IMR-90 (cell line): Measurements from ENCODE around the gene CES1. TPM values are rescaled to one million over a fixed set of nuclear protein-coding genes. Genes with fewer than 3 reads are reported as not detected.

ENCODE experiments used
- ATAC-seq: fragments of 200-7000 bp; cut with Tn5 transposase; 2 replicates; pipeline ENCODE4 v1.9.1; 2020; ENCODE audit warnings: low read depth, mild to moderate bottlenecking, moderate library complexity
- BruUV-seq: library from RNA; stranded (reverse); fragments of 400-500 nt; replicated peaks from 2 replicates; lab custom pipeline; 2021; lab: Mats Ljungman, UMichigan
- CTCF ChIA-PET: fragments of 300-600 bp; formaldehyde crosslinking; extraction: SDS; loops from one replicate; lab custom pipeline; 2021; ENCODE audit warnings: antibody characterized with exemption; lab: Yijun Ruan, JAX
- POLR2A ChIA-PET: fragments of 300-600 bp; sonication (Branson Sonifier 250); formaldehyde crosslinking; loops from one replicate; lab custom pipeline; 2022; ENCODE audit warnings: antibody characterized with exemption; ENCODE audit not compliant: unreplicated experiment; lab: Charles Lee
- DNase-seq: peaks from one replicate; pipeline ENCODE4 v3.0.0; 2013
- H2AFZ ChIP-seq: replicated peaks from 2 replicates; pipeline ENCODE3; 2013; ENCODE audit warnings: low read length, mild to moderate bottlenecking; ENCODE audit not compliant: poor library complexity
- H2AK5ac ChIP-seq: 2 replicates; pipeline ENCODE4 v1.6.1; 2013; ENCODE audit warnings: low read depth, low read length, inconsistent platforms
- H2AK9ac ChIP-seq: replicated peaks from 2 replicates; pipeline ENCODE3; 2013; ENCODE audit warnings: mild to moderate bottlenecking, low read depth, low read length, moderate library complexity; ENCODE audit not compliant: poor library complexity
- H2BK120ac ChIP-seq: 2 replicates; pipeline ENCODE4 v1.6.1; 2013; ENCODE audit warnings: low read depth, low read length, inconsistent platforms
- H2BK15ac ChIP-seq: 3 replicates; pipeline ENCODE4 v1.6.1; 2013; ENCODE audit warnings: low read depth, low read length, inconsistent platforms
- H2BK20ac ChIP-seq: 2 replicates; pipeline ENCODE4 v1.6.1; 2013; ENCODE audit warnings: low read depth, mild to moderate bottlenecking, inconsistent platforms, low read length, moderate library complexity
- H2BK5ac ChIP-seq: 2 replicates; pipeline ENCODE4 v1.6.1; 2013; ENCODE audit warnings: mild to moderate bottlenecking, low read depth, low read length, inconsistent platforms; ENCODE audit not compliant: poor library complexity, severe bottlenecking
- H3K14ac ChIP-seq: replicated peaks from 2 replicates; pipeline ENCODE4 v1.6.1; 2013; ENCODE audit warnings: low read depth, low read length, inconsistent platforms
- H3K18ac ChIP-seq: 2 replicates; pipeline ENCODE4 v1.6.1; 2013; ENCODE audit warnings: low read depth, low read length, control low read depth
- H3K23ac ChIP-seq: 2 replicates; pipeline ENCODE4 v1.6.1; 2013; ENCODE audit warnings: low read depth, low read length, inconsistent platforms
- H3K27ac ChIP-seq: 2 replicates; pipeline ENCODE4 v1.5.1; 2013; ENCODE audit warnings: mild to moderate bottlenecking, control low read depth, low read length; ENCODE audit not compliant: insufficient read depth
- H3K27me3 ChIP-seq: 2 replicates; pipeline ENCODE4 v1.6.1; 2013; ENCODE audit warnings: low read length; ENCODE audit not compliant: control insufficient read depth, insufficient read depth
- H3K36me3 ChIP-seq: 2 replicates; pipeline ENCODE4 v1.6.1; 2013; ENCODE audit warnings: low read length, mixed read lengths; ENCODE audit not compliant: control insufficient read depth, insufficient read depth
- H3K4ac ChIP-seq: 2 replicates; pipeline ENCODE4 v1.6.1; 2013; ENCODE audit warnings: low read depth, low read length, inconsistent platforms
- H3K4me1 ChIP-seq: 2 replicates; pipeline ENCODE4 v1.6.1; 2013; ENCODE audit warnings: low read length, mixed read lengths; ENCODE audit not compliant: control insufficient read depth, insufficient read depth
- H3K4me2 ChIP-seq: 2 replicates; pipeline ENCODE4 v1.6.1; 2013; ENCODE audit warnings: low read depth, mild to moderate bottlenecking, control low read depth, low read length, moderate library complexity
- H3K4me3 ChIP-seq: 2 replicates; pipeline ENCODE4 v1.5.1; 2013; ENCODE audit warnings: low read depth, mild to moderate bottlenecking, control low read depth, low read length, moderate library complexity; ENCODE audit not compliant: insufficient read depth
- H3K56ac ChIP-seq: 2 replicates; pipeline ENCODE4 v1.6.1; 2013; ENCODE audit warnings: low read length, inconsistent platforms; ENCODE audit not compliant: insufficient read depth; ENCODE audit errors: extremely low read depth
- H3K79me1 ChIP-seq, 2 experiments: 2 replicates each; pipeline ENCODE4 v1.6.1; 2013; ENCODE audit warnings: low read length in 2 of 2, inconsistent platforms in 1 of 2, low read depth in 1 of 2
- H3K9ac ChIP-seq: 2 replicates; pipeline ENCODE4 v1.6.1; 2013; ENCODE audit warnings: low read depth, low read length, control low read depth
- H3K9me1 ChIP-seq: 2 replicates; pipeline ENCODE4 v1.6.1; 2013; ENCODE audit warnings: low read length, inconsistent platforms; ENCODE audit not compliant: insufficient read depth
- H3K9me3 ChIP-seq: 2 replicates; pipeline ENCODE4 v1.6.1; 2013; ENCODE audit warnings: low read length; ENCODE audit not compliant: control insufficient read depth, insufficient read depth
- H4K20me1 ChIP-seq: 2 replicates; pipeline ENCODE4 v1.6.1; 2013; ENCODE audit warnings: low read length, inconsistent platforms; ENCODE audit not compliant: insufficient read depth
- H4K5ac ChIP-seq: 2 replicates; pipeline ENCODE4 v1.6.1; 2013; ENCODE audit warnings: mild to moderate bottlenecking, low read depth, low read length, control low read depth
- H4K8ac ChIP-seq, 2 experiments: 2 replicates each; pipeline ENCODE4 v1.6.1; 2013; ENCODE audit warnings: low read depth in 2 of 2, low read length in 2 of 2, control low read depth in 1 of 2, inconsistent platforms in 1 of 2
- H4K91ac ChIP-seq: 2 replicates; pipeline ENCODE4 v1.6.1; 2013; ENCODE audit warnings: low read depth, low read length, inconsistent platforms; ENCODE audit not compliant: insufficient read depth
- BHLHE40 ChIP-seq: fragments of 150-350 bp; IDR thresholded peaks from 2 replicates; pipeline ENCODE4 v1.6.1; 2016; ENCODE audit warnings: mild to moderate bottlenecking, low read depth, low read length
- CEBPB ChIP-seq: IDR thresholded peaks from 2 replicates; pipeline ENCODE4 v1.6.1; 2012; ENCODE audit warnings: low read depth, low read length, improper control_type of control experiment
- CHD1 ChIP-seq: IDR thresholded peaks from 2 replicates; pipeline ENCODE4 v1.6.1; 2012; ENCODE audit warnings: low read depth, low read length, improper control_type of control experiment
- FOS ChIP-seq: fragments of 150-350 bp; IDR thresholded peaks from 2 replicates; pipeline ENCODE4 v1.6.1; 2016; ENCODE audit warnings: low read depth, low read length
- MAFK ChIP-seq: IDR thresholded peaks from 2 replicates; pipeline ENCODE4 v1.6.1; 2012; ENCODE audit warnings: low read depth, low read length, improper control_type of control experiment
- MAZ ChIP-seq: IDR thresholded peaks from 2 replicates; pipeline ENCODE4 v1.6.1; 2012; ENCODE audit warnings: low read depth, mild to moderate bottlenecking, low read length, improper control_type of control experiment, moderate library complexity, borderline replicate concordance
- MXI1 ChIP-seq: IDR thresholded peaks from 2 replicates; pipeline ENCODE4 v1.6.1; 2012; ENCODE audit warnings: low read depth, mild to moderate bottlenecking, low read length, moderate library complexity, borderline replicate concordance
- NFE2L2 ChIP-seq: fragments of 150-350 bp; IDR thresholded peaks from 2 replicates; pipeline ENCODE4 v1.6.1; 2016; ENCODE audit warnings: low read depth, mild to moderate bottlenecking, low read length
- POLR2A ChIP-seq: IDR thresholded peaks from 2 replicates; pipeline ENCODE4 v1.6.1; 2012; ENCODE audit warnings: mild to moderate bottlenecking, low read depth, low read length
- RAD21 ChIP-seq: IDR thresholded peaks from 2 replicates; pipeline ENCODE4 v1.6.1; 2012; ENCODE audit warnings: low read length, improper control_type of control experiment
- RCOR1 ChIP-seq: IDR thresholded peaks from 2 replicates; pipeline ENCODE4 v1.6.1; 2012; ENCODE audit warnings: mild to moderate bottlenecking, low read length, improper control_type of control experiment; ENCODE audit not compliant: insufficient replicate concordance
- RFX5 ChIP-seq: IDR thresholded peaks from 2 replicates; pipeline ENCODE4 v1.8.0; 2012; ENCODE audit warnings: low read depth, mild to moderate bottlenecking, low read length, moderate library complexity
- SMC3 ChIP-seq: fragments of 150-350 bp; IDR thresholded peaks from 2 replicates; pipeline ENCODE4 v1.6.1; 2016; ENCODE audit warnings: low read depth, mild to moderate bottlenecking, antibody characterized with exemption, low read length, moderate library complexity
- WGBS, 2 experiments: methylation state at CpG; one replicate each; pipeline versions ENCODE4 v1.1.5 to v1.1.7; 2013; ENCODE audit warnings: missing lambda C conversion rate in 2 of 2; ENCODE audit not compliant: insufficient read length in 1 of 2; ENCODE audit errors: extremely low coverage in 2 of 2; 5-methylcytosine and 5-hydroxymethylcytosine counted together
- dilution Hi-C: fragments of 300-500 bp; cut with HindIII; formaldehyde crosslinking; loops from one replicate; pipeline ENCODE4 v1.14.3; 2018; ENCODE audit warnings: low sequenced_read_pairs; ENCODE audit not compliant: unreplicated experiment
- in situ Hi-C: fragments of 300-500 bp; cut with MboI; formaldehyde crosslinking; loops from 3 replicates; pipeline ENCODE4 v1.14.3; 2019; ENCODE audit warnings: low sequenced_read_pairs, inconsistent platforms, mixed read lengths
- intact Hi-C: fragments of 100-400 bp; cut with micrococcal nuclease; formaldehyde crosslinking; loops from 2 replicates; pipeline ENCODE4 v1.10.0; 2022
- polyA plus RNA-seq, 3 experiments: library from polyadenylated mRNA; depleted of rRNA; stranded (reverse); fragments of >200 nt; gene quantifications; 2 replicates each; pipeline ENCODE4 v1.2.3, GENCODE V29; 2012; ENCODE audit warnings: low replicate concordance in 1 of 3
- total RNA-seq: library from RNA; depleted of rRNA; stranded (reverse); fragments of >200 nt; gene quantifications from 2 replicates; pipeline ENCODE4 v1.2.3, GENCODE V29; 2012
- TF ChIP-seq, protein P1 (sequence below): fragments of 150-350 bp; IDR thresholded peaks from 2 replicates; pipeline ENCODE4 v1.6.1; 2016; ENCODE audit warnings: low read depth, mild to moderate bottlenecking, low read length, moderate library complexity, borderline replicate concordance
- TF ChIP-seq, protein P2 (sequence below): conservative IDR thresholded peaks from 2 replicates; pipeline ENCODE4 v1.5.1; 2012; ENCODE audit warnings: mild to moderate bottlenecking, low read depth, low read length, improper control_type of control experiment
- TF ChIP-seq, protein P3 (sequence below): fragments of 150-350 bp; IDR thresholded peaks from 2 replicates; pipeline ENCODE4 v1.6.1; 2017; ENCODE audit warnings: mild to moderate bottlenecking, antibody characterized with exemption, low read length, low read depth

The CES1 gene
- total and polyA plus RNA-seq, 2 of the 4 experiments (the other 2 are of a cell fraction), result 0.03 TPM; not detected in 1

DNA sequence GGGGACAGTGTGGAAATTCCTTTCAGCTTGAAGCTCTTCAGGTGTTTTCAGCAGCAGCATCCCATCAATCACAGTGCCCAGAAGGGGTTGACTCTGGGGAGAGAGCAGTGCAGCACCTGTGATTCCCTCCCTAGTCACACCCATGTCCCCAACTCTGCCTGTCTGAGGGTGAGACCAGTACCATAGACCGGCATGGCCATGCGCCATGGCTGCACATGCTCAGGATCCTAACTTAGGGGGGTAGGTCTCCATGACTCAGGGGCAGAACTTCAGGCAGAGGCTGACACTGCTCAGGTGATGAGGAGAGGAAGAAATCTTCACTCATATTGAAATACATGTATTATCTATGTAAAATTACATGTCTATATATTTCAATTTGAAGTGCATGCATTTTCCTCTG lies 19.9 kb downstream of the CES1 start:
- intact Hi-C loops (no loop called here), in situ Hi-C loops (no loop called here)
- WGBS, 2 experiments, result no CpG with 5 or more reads among the region's 2 CpGs

More for the DNA sequence above, 19.9 kb downstream of the CES1 start:
- dilution Hi-C loops, result no loop called here
- no peak overlapping the region for H2BK20ac ChIP-seq
- H3K14ac ChIP-seq, result no peak overlapping the region
- no peak overlapping the region for H3K23ac ChIP-seq
- H3K4ac ChIP-seq, result no peak overlapping the region
- no peak for DNase-seq
- BruUV-seq, result no TSS peak
- no peak overlapping the region for H3K27ac ChIP-seq
- H4K20me1 ChIP-seq, result no peaks in the 10 kb centered on the region
- H2BK5ac ChIP-seq, result no peak overlapping the region
- TF ChIP-seq NFE2L2 (no peak), RFX5 (no peak), CHD1 (no peak), MAZ (no peak), CEBPB (no peak), FOS (no peak), RAD21 (no peak), BHLHE40 (no peak), SMC3 (no peak), POLR2A (no peak), MXI1 (no peak), MAFK (no peak), RCOR1 (no peak)
- TF ChIP-seq, protein P1, sequence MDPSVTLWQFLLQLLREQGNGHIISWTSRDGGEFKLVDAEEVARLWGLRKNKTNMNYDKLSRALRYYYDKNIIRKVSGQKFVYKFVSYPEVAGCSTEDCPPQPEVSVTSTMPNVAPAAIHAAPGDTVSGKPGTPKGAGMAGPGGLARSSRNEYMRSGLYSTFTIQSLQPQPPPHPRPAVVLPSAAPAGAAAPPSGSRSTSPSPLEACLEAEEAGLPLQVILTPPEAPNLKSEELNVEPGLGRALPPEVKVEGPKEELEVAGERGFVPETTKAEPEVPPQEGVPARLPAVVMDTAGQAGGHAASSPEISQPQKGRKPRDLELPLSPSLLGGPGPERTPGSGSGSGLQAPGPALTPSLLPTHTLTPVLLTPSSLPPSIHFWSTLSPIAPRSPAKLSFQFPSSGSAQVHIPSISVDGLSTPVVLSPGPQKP, result no peak
- TF ChIP-seq, protein P2, sequence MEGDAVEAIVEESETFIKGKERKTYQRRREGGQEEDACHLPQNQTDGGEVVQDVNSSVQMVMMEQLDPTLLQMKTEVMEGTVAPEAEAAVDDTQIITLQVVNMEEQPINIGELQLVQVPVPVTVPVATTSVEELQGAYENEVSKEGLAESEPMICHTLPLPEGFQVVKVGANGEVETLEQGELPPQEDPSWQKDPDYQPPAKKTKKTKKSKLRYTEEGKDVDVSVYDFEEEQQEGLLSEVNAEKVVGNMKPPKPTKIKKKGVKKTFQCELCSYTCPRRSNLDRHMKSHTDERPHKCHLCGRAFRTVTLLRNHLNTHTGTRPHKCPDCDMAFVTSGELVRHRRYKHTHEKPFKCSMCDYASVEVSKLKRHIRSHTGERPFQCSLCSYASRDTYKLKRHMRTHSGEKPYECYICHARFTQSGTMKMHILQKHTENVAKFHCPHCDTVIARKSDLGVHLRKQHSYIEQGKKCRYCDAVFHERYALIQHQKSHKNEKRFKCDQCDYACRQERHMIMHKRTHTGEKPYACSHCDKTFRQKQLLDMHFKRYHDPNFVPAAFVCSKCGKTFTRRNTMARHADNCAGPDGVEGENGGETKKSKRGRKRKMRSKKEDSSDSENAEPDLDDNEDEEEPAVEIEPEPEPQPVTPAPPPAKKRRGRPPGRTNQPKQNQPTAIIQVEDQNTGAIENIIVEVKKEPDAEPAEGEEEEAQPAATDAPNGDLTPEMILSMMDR, result no peak
- TF ChIP-seq, protein P3, sequence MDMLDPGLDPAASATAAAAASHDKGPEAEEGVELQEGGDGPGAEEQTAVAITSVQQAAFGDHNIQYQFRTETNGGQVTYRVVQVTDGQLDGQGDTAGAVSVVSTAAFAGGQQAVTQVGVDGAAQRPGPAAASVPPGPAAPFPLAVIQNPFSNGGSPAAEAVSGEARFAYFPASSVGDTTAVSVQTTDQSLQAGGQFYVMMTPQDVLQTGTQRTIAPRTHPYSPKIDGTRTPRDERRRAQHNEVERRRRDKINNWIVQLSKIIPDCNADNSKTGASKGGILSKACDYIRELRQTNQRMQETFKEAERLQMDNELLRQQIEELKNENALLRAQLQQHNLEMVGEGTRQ, result no peak
- H4K91ac ChIP-seq, result no peak overlapping the region
- H3K4me2 ChIP-seq, result no peak overlapping the region
- no peak overlapping the region for H3K18ac ChIP-seq
- no peak overlapping the region for H2AFZ ChIP-seq
- no peak overlapping the region for H3K4me3 ChIP-seq
- H3K4me1 ChIP-seq, result no peaks in the 10 kb centered on the region
- H3K36me3 ChIP-seq, result no peaks in the 10 kb centered on the region
- no peak overlapping the region for H2BK120ac ChIP-seq
- H3K9ac ChIP-seq, result no peak overlapping the region
- no peak overlapping the region for H4K8ac ChIP-seq
- H3K56ac ChIP-seq, result no peak overlapping the region
- H2AK5ac ChIP-seq, result no peak overlapping the region
- H2BK15ac ChIP-seq, result no peak overlapping the region
- ATAC-seq, result no peak
- no peak overlapping the region for H4K5ac ChIP-seq
- ChIA-PET POLR2A (no interaction called here), CTCF (no interaction called here)
- H3K27me3 ChIP-seq, result no peaks in the 10 kb centered on the region
- H3K79me1 ChIP-seq, result no peaks in the 10 kb centered on the region
- H3K9me3 ChIP-seq, result no peaks in the 10 kb centered on the region
- H2AK9ac ChIP-seq, result no peak overlapping the region
- H3K9me1 ChIP-seq, result no peaks in the 10 kb centered on the region
